Measurements from ENCODE around the gene SKAP1. TPM values are rescaled to one million over a fixed set of nuclear protein-coding genes. Genes with fewer than 3 reads are reported as not detected.

The SKAP1 gene
- total and polyA plus RNA-seq, 2 experiments from 2014 or later, result 0.27 TPM; not detected in 1

- H3K36me3 ChIP-seq (ENCODE audit: insufficient read depth), result peaks cover 3% of the 10 kb centered on the region; the same call in 1 of the 2 replicates
- H3K79me2 ChIP-seq (replicated peaks; ENCODE audit: insufficient read depth), result peaks cover 56% of the 10 kb centered on the region
- H3K27ac Mint-ChIP-seq, result no peak overlapping the region
- H3K4me1 ChIP-seq (ENCODE audit: insufficient read depth), result peaks cover 15% of the 10 kb centered on the region
- no peak for DNase-seq (ENCODE audit: low spot score)
- H3K27me3 Mint-ChIP-seq (ENCODE audit: insufficient read depth, low read depth, poor library complexity), result peaks cover 12% of the 10 kb centered on the region
- H3K27me3 ChIP-seq (ENCODE audit: insufficient read depth), result no peaks in the 10 kb centered on the region
- no peak overlapping the region for H3K4me3 Mint-ChIP-seq
- peaks cover 15% of the 10 kb centered on the region; the same call in 2 of the 3 replicates for H3K36me3 Mint-ChIP-seq (ENCODE audit: low read depth)
- no peak overlapping the region for H3K4me2 ChIP-seq
- peaks cover 16% of the 10 kb centered on the region for H4K20me1 ChIP-seq (replicated peaks; ENCODE audit: insufficient read depth)
- no peak for ATAC-seq
- TF ChIP-seq EZH2 (IDR thresholded peaks at IDR 0.05; ENCODE audit: low read depth, unreplicated experiment), result no peak
- no peak for TF ChIP-seq ZNF114 (CRISPR knock-in tag; IDR thresholded peaks at IDR 0.05)
- no peak for TF ChIP-seq STAT1 (IDR thresholded peaks at IDR 0.05; ENCODE audit: unreplicated experiment)
- TF ChIP-seq ZNF462 (CRISPR knock-in tag; IDR thresholded peaks at IDR 0.05), result no peak
- TF ChIP-seq CTCF (conservative IDR thresholded peaks at IDR 0.05; ENCODE audit: low read depth in 2 of 2), result no peak
- no peak for TF ChIP-seq POLR2AphosphoS5 (IDR thresholded peaks at IDR 0.05; ENCODE audit: low read depth)
- TF ChIP-seq CREB1 (CRISPR knock-in tag; IDR thresholded peaks at IDR 0.05; ENCODE audit: low read depth), result no peak
- TF ChIP-seq JUNB (IDR thresholded peaks at IDR 0.05; ENCODE audit: unreplicated experiment), result no peak
- no peak for TF ChIP-seq EZH2phosphoT487 (IDR thresholded peaks at IDR 0.05; ENCODE audit: unreplicated experiment)
- no peak for TF ChIP-seq REST (IDR thresholded peaks at IDR 0.05; ENCODE audit: unreplicated experiment)
- TF ChIP-seq ZNF331 (CRISPR knock-in tag; IDR thresholded peaks at IDR 0.05; ENCODE audit: low read depth), result no peak
- TF ChIP-seq ETS1 (IDR thresholded peaks at IDR 0.05), result no peak
- no peak for TF ChIP-seq NANOG (IDR thresholded peaks at IDR 0.05; ENCODE audit: borderline replicate concordance)
- peaks cover 6% of the 10 kb centered on the region for H3F3A ChIP-seq (replicated peaks; ENCODE audit: low read depth)
- H3K4me3 ChIP-seq, result no peak overlapping the region
- H3K9me3 Mint-ChIP-seq, result no peaks in the 10 kb centered on the region
- no peaks in the 10 kb centered on the region for H3K9me2 ChIP-seq (ENCODE audit: insufficient read depth)
- H3K4me1 Mint-ChIP-seq, result peaks cover 12% of the 10 kb centered on the region
- no peak overlapping the region for H3K27ac ChIP-seq (ENCODE audit: low read depth)
- no peak overlapping the region for H2AFZ ChIP-seq
Observed at GRCh38 chr17:48111937-48112241, 318.1 kb downstream of the SKAP1 start.

Data from GM23338 (cell line).